ENCODE measurements around the gene CBLL1.

The CBLL1 gene

DNA sequence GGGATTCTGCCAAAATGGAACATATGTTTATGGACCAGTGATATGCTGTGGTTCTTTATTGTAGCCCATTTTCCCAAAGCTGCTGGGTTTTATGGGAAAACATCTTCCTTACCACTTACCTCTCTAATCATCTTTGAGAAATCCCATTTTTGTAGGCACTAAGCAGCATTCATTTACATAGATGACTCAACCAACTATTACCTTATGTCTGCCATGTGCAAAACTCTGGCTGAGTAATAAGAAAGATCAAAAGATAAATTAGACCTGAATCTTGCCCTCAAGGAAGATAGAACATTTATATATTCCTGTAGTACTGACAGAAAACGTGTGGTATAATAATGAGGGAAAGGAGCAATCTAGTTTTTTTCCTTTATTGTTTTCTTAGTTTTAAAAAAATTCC lies 24.3 kb downstream of the CBLL1 start:
- H3K4me3 ChIP-seq (ENCODE audit: low read length): no peak overlapping the region
- TF ChIP-seq, protein P1, sequence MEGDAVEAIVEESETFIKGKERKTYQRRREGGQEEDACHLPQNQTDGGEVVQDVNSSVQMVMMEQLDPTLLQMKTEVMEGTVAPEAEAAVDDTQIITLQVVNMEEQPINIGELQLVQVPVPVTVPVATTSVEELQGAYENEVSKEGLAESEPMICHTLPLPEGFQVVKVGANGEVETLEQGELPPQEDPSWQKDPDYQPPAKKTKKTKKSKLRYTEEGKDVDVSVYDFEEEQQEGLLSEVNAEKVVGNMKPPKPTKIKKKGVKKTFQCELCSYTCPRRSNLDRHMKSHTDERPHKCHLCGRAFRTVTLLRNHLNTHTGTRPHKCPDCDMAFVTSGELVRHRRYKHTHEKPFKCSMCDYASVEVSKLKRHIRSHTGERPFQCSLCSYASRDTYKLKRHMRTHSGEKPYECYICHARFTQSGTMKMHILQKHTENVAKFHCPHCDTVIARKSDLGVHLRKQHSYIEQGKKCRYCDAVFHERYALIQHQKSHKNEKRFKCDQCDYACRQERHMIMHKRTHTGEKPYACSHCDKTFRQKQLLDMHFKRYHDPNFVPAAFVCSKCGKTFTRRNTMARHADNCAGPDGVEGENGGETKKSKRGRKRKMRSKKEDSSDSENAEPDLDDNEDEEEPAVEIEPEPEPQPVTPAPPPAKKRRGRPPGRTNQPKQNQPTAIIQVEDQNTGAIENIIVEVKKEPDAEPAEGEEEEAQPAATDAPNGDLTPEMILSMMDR (conservative IDR thresholded peaks at IDR 0.05; ENCODE audit: low read length): no peak
- no peak for DNase-seq (ENCODE audit: low read depth)

GRCh38 chr7:107773027-107773426 lies 29.1 kb downstream of the CBLL1 start:
- TF ChIP-seq, protein P1 (conservative IDR thresholded peaks at IDR 0.05; ENCODE audit: low read length): no peak
- H3K4me3 ChIP-seq (ENCODE audit: low read length): no peak overlapping the region
- DNase-seq (ENCODE audit: low read depth): no peak

DNA sequence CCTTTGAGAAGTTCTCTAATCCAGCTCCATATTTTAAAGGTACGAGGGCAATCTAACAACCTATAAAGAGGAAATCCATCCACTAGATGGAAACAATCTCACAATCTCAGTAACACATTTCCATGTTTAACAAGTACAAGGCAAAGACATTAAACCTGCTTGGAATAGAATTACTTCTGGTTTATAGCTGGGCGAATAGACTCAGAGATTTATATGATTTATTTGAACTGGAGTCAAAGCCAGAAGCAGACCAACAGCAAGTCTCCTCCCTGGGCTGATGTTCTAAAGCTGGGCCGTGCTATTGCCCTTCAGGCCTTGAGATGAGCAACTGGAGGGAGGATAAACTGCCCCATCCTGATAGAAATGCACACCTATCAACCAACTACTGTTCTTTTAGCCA lies 33.8 kb downstream of the CBLL1 start:
- TF ChIP-seq, protein P1 (conservative IDR thresholded peaks at IDR 0.05; ENCODE audit: low read length): no peak
- H3K4me3 ChIP-seq (ENCODE audit: low read length): no peak overlapping the region

DNA sequence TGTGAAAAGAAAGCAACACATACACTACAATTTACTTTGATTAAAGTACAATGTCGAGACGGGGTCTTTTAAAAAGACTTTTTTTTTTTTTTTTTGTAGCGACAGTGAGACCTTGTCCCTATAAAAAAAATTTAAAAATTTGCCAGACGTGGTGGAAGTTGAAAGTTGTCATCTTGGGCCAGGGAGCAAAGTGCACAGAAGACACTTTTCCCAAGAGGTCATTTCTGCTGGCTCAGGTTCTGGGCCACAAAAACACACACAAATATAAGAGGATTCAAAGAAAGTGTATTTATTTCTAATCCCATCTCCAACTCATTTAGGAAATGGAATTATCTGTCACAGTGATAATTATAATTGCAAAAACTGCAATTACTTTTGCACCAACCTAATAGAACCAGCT lies 34.3 kb downstream of the CBLL1 start:
- TF ChIP-seq, protein P1 (conservative IDR thresholded peaks at IDR 0.05; ENCODE audit: low read length): no peak
- no peak for DNase-seq (ENCODE audit: low read depth)
- H3K4me3 ChIP-seq (ENCODE audit: low read length): no peak overlapping the region

More for the DNA sequence above, 33.8 kb downstream of the CBLL1 start:
- no peak for DNase-seq (ENCODE audit: low read depth)

- no peak for DNase-seq (ENCODE audit: low read depth)
- H3K4me3 ChIP-seq (ENCODE audit: low read length): no peak overlapping the region
- TF ChIP-seq, protein P1 (conservative IDR thresholded peaks at IDR 0.05; ENCODE audit: low read length): no peak
Observed at GRCh38 chr7:107779647-107780099, 35.7 kb downstream of the CBLL1 start.

- no peak for DNase-seq (ENCODE audit: low read depth)
- TF ChIP-seq, protein P1 (conservative IDR thresholded peaks at IDR 0.05; ENCODE audit: low read length): no peak
- H3K4me3 ChIP-seq (ENCODE audit: low read length): no peak overlapping the region
Observed at GRCh38 chr7:107782374-107782773, 38.4 kb downstream of the CBLL1 start.

- TF ChIP-seq, protein P1 (conservative IDR thresholded peaks at IDR 0.05; ENCODE audit: low read length): no peak
- H3K4me3 ChIP-seq (ENCODE audit: low read length): no peak overlapping the region
- DNase-seq (ENCODE audit: low read depth): no peak
Observed at GRCh38 chr7:107783648-107784047, 39.7 kb downstream of the CBLL1 start.

All from AG10803 (cell line).